GM18951 (cell line): ENCODE data around the gene CBLN3.
"Not testable (repeated sequence)": the region's sequence is repeated elsewhere in the genome, so short reads cannot be mapped to it uniquely, and the experiment has no call there.

Experiments
- POLR2A ChIP-seq: IDR thresholded peaks from 4 replicates; pipeline ENCODE4 v1.6.1; 2011; ENCODE audit warnings: mild to moderate bottlenecking; ENCODE audit not compliant: insufficient read length, insufficient read depth; ENCODE audit errors: extremely low read depth
- in situ Hi-C: fragments of 300-500 bp; cut with MboI; formaldehyde crosslinking; loops from one replicate; pipeline ENCODE4 v1.12.0; 2022; ENCODE audit warnings: low sequenced_read_pairs, mixed read lengths, inconsistent platforms; ENCODE audit not compliant: unreplicated experiment

Gene CBLN3

DNA sequence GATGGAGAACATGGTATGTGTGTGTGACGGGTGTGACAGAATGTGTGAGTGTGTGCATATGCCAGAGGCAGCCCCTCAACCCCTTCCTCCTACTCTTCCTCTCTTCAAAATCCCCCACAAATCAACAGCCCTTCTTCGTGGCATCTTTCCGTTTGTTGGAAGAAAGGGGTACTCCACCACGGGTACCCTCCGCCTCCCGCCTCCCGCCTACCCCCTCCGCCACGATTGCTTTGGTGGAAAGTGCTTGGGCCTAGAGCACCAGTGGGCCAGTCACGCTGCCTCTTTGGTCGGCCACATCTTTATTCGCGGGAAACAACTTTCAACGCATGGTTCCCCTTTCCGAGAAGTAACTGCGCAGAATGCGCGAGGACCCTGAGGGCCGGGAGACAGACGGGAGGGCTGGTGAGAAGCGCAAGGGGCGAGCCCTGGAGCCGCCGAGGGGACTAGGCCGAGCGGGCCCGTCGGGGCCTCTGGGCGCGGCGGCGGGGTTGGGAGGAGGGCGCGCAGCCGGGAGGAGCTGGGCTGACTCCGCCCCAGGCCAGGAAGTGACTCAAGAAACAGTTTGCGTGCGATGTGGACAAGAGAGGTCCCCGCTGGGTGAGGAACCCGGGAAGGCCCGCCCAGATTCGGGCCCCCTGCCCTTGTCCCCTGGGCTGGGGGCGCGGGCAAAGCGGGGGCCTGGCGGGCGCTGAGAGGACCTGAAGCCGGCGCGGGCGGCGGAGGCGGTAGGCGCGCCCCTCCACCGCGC is at the start of gene CBLN3, which contains the start of gene KHNYN:
Gene CBLN3 (minus strand): TSS at position 274 of the 748 bp plus-strand sequence. CDS start 614 bp downstream, outside the sequence.
Gene KHNYN (plus strand): TSS at position 560 of the 748 bp plus-strand sequence. CDS start 777 bp downstream, outside the sequence.
- in situ Hi-C loops = loop anchor here (10.0 kb wide), 2 partner anchors 55 to 95 kb away; partner anchors contain the start of genes ADCY4 and RIPK3
- peak; percentile 97 for TF ChIP-seq POLR2A

DNA sequence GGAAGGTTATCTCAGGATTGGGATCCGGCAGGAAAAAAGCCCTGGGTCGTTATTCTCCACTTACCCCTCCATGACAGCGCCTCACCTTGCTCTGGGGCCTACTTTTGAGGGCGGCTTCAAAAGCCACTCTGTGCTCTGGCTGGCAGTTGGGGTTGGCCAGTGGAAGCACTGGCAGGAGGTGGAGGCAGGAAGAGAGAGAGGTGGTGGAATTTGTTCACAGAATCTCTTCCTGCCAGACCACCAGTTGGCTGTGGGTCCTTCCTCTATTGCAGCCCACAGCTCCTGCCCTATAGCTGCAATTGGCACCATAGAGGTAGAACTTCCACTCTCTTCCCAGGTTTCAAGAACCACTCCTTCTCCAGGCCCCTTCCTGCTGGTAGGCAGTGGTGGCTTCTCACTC is 45.8 kb upstream of the CBLN3 start:
- no peak for TF ChIP-seq POLR2A
- in situ Hi-C loops = no loop called here

DNA sequence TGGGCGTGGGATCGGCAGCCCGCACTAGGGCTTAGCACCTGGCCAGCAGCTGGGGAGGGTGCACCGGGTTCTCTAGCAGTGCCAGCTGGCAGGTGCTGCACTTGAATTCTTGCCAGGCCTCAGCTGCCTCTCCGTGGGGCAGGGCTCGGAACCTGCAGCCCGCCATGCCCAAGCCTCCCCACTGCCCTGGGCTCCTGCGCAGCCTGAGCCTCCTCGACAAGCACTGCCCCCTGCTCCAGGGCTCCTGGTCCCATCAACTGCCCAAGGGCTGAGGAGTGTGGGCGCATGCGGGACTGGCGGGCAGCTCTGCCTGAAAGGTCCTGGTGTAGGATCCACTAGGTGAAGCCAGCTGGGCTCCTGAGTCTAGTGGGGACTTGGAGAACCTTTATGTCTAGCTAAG is 43.7 kb upstream of the CBLN3 start:
- in situ Hi-C loops = no loop called here
- TF ChIP-seq POLR2A = no peak

DNA sequence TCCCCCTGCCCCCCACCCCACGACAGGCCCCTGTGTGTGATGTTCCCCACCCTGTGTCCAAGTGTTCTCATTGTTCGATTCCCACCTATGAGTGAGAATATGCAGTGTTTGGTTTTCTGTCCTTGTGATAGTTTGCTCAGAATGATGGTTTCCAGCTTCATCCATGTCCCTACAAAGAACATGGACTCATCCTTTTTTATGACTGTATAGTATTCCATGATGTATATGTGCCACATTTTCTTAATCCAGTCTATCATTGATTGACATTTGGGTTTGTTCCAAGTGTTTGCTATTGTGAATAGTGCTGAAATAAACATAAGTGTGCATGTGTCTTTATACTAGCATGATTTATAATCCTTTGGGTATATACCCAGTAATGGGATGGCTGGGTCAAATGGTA is 41.0 kb upstream of the CBLN3 start:
- in situ Hi-C loops = not testable (repeated sequence)

DNA sequence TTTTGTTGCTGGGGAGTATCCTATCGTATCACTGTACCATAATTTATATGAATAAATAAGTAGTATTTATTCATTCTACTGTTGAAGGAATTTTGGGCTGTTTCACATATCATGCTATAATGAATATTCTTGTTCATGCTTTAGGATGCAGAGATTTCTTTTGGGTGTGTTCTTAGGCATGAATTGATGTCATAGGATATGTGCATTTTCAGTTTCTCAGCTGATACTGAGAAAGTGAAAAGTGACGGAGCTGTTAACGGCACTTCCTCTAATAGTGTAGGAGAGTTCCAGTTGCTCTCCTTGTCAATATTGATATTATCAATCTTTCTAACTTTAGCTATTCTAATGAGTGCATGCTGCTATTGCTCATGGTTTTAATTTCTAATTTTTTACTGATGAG is 36.3 kb upstream of the CBLN3 start:
- TF ChIP-seq POLR2A = no peak
- in situ Hi-C loops = no loop called here

DNA sequence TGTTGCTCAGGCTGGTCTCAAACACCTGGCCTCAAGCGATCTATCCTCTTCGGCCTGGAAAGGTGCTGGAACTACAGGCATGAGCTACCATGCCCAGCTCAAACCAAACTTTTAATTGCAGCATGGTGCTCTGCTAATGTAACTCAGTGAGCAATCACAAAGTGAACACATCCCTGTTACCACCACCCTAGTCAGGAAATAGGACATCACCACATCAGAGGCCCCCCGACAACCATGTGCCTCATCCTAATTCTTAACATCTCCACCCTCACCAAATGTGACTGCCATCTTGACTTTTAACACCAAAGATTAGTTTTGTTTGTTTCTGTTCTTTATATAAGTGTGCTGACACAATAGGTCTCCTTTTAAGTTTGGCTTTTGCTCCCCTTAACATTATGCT is 35.9 kb upstream of the CBLN3 start:
- in situ Hi-C loops = no loop called here
- no peak for TF ChIP-seq POLR2A

DNA sequence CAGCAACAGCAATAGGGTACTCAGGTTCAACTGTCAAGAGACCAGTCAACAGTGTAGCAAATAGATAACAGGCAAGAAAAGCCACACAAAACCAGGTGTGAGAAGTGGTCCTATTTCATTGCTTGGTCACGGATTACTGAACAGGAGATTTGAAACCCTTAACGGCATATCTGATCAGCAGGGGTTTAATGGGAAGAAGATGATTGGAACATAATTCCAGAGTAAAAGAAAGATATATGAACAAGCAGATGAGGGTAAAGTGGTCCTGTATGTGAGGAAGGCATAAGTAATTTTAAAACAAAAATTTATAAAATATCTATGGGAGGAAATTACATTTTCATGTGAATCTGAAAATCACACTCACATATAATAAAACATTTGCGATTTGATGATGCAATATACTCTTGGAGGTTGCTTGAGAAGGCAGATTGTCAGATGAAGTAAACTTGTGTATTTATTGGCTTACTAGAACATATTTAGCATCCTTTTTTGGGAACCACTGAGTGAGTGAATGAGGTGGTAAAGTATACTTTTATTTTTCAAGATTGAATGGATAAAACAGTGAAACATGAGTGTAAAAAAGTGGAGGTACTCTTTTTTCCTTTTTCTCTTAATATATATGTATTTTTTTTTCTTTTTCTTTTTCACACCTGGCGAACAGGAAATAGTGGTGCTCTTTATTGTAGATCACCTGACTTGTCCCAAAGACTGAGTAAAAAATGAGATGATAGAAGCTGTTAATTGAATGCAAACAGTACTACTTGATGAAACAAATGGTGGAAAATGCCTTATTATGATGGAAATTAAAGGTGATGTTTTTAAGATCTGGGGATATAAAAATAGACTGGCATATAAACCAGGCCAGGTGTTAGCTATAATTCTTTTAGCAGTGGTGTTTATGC is 34.7 kb upstream of the CBLN3 start:
- no peak for TF ChIP-seq POLR2A
- in situ Hi-C loops = no loop called here

DNA sequence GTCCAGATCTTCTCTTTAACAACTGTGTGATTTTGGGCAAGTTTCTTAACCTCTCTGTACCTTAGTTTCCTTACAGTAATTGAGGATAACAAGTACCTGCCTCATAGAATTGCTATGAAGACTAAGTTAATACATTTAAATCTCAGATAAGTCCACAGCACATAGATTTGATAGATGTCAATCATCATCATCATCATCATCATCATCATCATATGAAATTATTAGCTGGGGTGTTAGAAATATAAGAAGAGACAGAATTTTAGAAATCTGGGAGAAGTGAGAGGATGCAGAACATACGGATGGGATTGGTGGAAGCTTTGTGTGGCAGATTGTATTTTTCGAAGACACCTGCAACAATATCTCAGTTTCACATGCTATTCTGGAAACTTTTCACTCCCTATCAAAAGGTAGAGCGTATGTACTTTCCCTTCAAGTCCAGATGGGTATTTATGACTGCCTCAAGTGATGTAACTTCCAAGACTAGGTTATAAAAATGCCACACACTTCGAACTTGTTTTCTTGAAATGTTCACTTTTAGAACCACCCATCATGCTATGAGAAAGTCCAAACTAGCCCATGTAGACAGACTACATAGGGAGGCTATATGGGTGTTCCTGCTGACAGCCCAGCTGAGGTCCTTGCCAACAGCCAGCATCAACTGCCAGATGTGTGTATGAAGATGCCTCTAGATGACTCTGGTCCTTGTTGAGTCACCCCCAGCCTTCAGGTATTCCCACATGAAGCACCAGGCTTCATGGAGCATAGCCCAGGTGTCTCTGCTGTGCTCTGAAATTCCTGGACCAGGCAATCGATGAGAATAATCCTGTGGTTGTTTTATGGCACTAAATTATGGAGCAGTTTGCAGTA is 33.8 kb upstream of the CBLN3 start:
- TF ChIP-seq POLR2A = no peak
- in situ Hi-C loops = no loop called here

DNA sequence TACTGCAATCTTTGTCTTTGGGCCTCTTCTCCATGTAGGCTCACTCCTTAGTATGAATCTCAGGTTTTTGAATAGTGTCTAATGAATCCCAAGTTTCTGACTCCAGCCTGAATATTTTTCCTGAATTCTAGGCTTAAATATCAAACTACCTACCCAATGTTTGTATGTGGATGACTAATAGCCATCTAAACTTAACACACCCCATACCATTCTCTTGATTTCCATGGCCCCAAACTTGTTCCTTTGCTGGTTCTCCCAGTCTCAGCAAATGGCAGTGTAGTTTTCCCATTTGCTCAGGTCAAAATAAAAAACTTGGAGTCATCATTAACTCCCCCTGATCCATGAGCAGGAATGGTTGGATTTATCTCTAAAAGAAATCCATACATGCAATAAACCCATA is 31.9 kb upstream of the CBLN3 start:
- no peak for TF ChIP-seq POLR2A
- in situ Hi-C loops = no loop called here

DNA sequence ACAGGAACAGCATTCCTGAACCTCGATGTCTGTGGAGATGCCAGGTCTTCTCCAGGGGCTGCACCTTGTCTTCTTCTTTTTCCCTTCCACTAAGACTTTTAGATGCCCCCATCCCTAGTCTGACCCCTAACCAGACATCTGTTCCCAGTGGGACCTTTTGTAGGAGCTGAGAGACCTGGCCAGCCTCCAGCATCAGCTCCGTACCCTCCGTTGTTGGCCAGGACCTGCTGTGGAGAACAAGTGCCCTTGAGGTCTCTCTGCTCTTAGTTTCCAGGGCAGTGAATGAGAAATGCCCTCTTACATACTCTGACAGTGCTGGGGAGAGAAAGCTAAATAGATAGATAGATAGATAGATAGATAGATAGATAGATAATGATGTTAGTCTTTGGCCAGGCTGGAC is 29.9 kb upstream of the CBLN3 start:
- TF ChIP-seq POLR2A = no peak
- in situ Hi-C loops = no loop called here

DNA sequence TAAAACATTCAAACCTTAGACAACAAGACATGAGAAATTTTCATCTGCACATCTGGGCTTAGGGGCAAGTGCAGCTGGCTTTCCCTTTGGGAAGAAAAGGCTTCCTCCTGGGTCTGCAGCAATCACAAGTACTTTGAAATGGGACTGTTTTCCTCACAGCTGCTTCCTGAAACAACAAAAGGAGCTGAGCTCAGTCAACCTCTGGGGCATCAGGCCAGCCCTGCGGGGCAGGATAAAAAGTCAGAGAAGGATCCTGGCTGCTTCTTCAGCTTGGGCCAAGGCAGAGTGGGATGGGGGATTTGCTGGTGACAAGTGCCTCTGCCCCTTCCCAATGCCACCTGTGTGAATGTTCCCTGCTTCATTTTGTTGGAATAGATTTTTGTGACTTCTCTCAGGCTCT is 29.3 kb upstream of the CBLN3 start:
- TF ChIP-seq POLR2A = no peak
- in situ Hi-C loops = no loop called here

DNA sequence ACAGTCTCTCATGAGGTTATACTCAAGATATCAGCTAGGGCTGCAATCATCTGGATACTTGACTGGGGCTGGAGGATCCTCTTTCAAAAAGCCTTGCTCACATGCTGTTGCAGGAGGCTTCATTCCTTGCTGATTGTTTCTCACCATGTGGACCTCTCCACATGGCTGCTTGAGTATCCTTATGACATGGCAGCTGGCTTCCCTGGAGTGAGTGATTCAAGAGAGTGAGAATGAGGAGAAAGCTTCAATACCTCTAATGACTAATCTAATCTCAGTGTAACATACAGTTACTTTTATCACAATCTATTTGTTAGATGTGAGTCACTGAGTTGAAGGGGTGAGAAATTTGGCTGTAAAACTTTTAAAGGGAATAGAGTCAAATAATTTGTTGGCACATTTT is 27.5 kb upstream of the CBLN3 start:
- in situ Hi-C loops = no loop called here
- TF ChIP-seq POLR2A = no peak

DNA sequence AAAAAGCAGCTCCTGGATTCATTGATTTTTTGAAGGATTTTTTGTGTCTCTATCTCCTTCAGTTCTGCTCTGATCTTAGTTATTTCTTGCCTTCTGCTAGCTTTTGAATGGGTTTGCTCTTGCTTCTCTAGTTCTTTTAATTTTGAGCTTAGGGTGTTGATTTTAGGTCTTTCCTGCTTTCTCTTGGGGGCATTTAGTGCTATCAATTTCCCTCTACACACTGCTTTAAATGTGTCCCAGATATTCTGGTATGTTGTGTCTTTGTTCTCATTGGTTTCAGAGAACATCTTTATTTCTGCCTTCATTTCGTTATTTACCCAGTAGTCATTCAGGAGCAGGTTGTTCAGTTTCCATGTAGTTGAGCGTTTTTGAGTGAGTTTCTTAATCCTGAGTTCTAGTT is 21.4 kb upstream of the CBLN3 start:
- in situ Hi-C loops = not testable (repeated sequence)
